Lower leg skin (tissue), 3 donors: ENCODE measurements around the gene KLHL6.

Experiments
- POLR2A ChIP-seq, 2 donors: fragments of 450-650 bp; IDR thresholded peaks; one replicate each; pipeline ENCODE4 v1.6.1; 2016 to 2017; ENCODE audit warnings: antibody characterized with exemption in 2 of 2, mild to moderate bottlenecking in 1 of 2, moderate library complexity in 1 of 2
- TF ChIP-seq, protein P1 (sequence below), 3 donors: fragments of 450-650 bp; IDR thresholded peaks; one replicate each; pipeline ENCODE4 v1.5.1; 2016; ENCODE audit warnings: antibody characterized with exemption in 3 of 3, mild to moderate bottlenecking in 3 of 3, moderate library complexity in 2 of 3

DNA sequence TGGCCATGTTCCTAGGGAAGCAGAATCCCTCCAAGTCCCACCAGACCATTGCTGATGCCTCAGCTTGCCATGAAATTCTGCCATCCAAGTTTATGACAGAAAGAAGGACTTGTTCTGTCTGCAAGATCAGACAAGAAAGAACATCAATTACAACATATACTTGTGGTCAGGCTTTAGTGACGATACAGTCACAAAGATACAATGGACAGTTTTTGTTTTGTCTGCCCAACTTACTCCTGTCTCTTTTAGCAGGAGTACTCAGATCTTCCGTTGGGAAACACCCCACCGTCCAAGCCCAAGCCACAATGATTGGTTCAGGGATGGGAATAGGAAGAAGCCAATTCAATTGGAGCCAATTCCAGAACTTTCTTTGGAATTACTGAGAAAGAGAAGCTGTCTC lies 15.7 kb downstream of the KLHL6 start:
- TF ChIP-seq, protein P1, sequence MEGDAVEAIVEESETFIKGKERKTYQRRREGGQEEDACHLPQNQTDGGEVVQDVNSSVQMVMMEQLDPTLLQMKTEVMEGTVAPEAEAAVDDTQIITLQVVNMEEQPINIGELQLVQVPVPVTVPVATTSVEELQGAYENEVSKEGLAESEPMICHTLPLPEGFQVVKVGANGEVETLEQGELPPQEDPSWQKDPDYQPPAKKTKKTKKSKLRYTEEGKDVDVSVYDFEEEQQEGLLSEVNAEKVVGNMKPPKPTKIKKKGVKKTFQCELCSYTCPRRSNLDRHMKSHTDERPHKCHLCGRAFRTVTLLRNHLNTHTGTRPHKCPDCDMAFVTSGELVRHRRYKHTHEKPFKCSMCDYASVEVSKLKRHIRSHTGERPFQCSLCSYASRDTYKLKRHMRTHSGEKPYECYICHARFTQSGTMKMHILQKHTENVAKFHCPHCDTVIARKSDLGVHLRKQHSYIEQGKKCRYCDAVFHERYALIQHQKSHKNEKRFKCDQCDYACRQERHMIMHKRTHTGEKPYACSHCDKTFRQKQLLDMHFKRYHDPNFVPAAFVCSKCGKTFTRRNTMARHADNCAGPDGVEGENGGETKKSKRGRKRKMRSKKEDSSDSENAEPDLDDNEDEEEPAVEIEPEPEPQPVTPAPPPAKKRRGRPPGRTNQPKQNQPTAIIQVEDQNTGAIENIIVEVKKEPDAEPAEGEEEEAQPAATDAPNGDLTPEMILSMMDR (IDR thresholded peaks at IDR 0.05), result no peak
- no peak for TF ChIP-seq POLR2A (IDR thresholded peaks at IDR 0.05)
